22Rv1 (cell line): ENCODE data around the gene TYW3.

Source experiments
- CTCF ChIP-seq: fragments of 450-650 bp; IDR thresholded peaks from 2 replicates; pipeline ENCODE4 v1.5.1; 2017; ENCODE audit warnings: mild to moderate bottlenecking
- ZFX ChIP-seq: fragments of 450-650 bp; IDR thresholded peaks from 2 replicates; pipeline ENCODE4 v1.6.1; 2017; ENCODE audit warnings: antibody characterized with exemption, borderline replicate concordance

- TF ChIP-seq CTCF (no peak), ZFX (no peak)
Observed at GRCh38 chr1:74726063-74726462, 6.9 kb upstream of the TYW3 start.
